Motor neuron (in vitro differentiated cells): Measurements from ENCODE around the gene NOS1AP. TPM values are rescaled to one million over a fixed set of nuclear protein-coding genes. Genes with fewer than 3 reads are reported as not detected.
A peak's percentile ranks its signal among the peaks of the same experiment; 100 is the strongest.

Experiments used
- ATAC-seq, 8 experiments: fragments of 200-7000 bp; cut with Tn5 transposase; replicated peaks in 6 of 8; 2 replicates each; pipeline ENCODE4 v1.8.0; 2021; ENCODE audit warnings: mild to moderate bottlenecking in 8 of 8, moderate library complexity in 8 of 8
- H3K27ac ChIP-seq, 2 donors: fragments of 250-450 bp; sonication (Bioruptor Pico); 2 replicates each; pipeline ENCODE4 v1.9.0; 2021; ENCODE audit warnings: antibody characterized with exemption in 2 of 2, mild to moderate bottlenecking in 2 of 2, moderate library complexity in 1 of 2
- H3K4me1 ChIP-seq, 2 donors: fragments of 250-450 bp; sonication (Bioruptor Pico); replicated peaks in 1 of 2; 2 replicates each; pipeline ENCODE4 v1.6.1; 2021; ENCODE audit warnings: antibody characterized with exemption in 2 of 2, mild to moderate bottlenecking in 2 of 2, moderate library complexity in 1 of 2
- H3K4me3 ChIP-seq, 5 donors: fragments of 250-450 bp; sonication (Bioruptor Pico); 2 replicates each; pipeline ENCODE4 v1.9.0; 2021; ENCODE audit warnings: antibody characterized with exemption in 5 of 5, mild to moderate bottlenecking in 5 of 5, moderate library complexity in 4 of 5
- WGBS, 10 experiments: fragments of 450-650 bp; shearing (Covaris generic); methylation state at CpG; one replicate each; pipeline ENCODE4 v1.0.0; 2022; 5-methylcytosine and 5-hydroxymethylcytosine counted together
- in situ Hi-C, 9 experiments: fragments of 400-800 bp; cut with MboI; loops; one replicate each; pipeline ENCODE4 v1.15.0; 2021; ENCODE audit warnings: low sequenced_read_pairs in 9 of 9, low pct_unique_long_range_greater_than_20kb in 2 of 9; ENCODE audit not compliant: unreplicated experiment in 9 of 9
- total RNA-seq, 8 experiments: library from RNA; unstranded; fragments of 300-600 nt; gene quantifications; 2 replicates each; pipeline versions ENCODE4 v1.2.3 to v1.2.4, GENCODE V29; 2022

The NOS1AP gene
- total RNA-seq, 8 experiments from 2014 or later: 0.61 to 10.4 (median 6.5) TPM

GRCh38 chr1:162391790-162392563 is 322.5 kb downstream of the NOS1AP start:
- 39 to 80% (median 48%) methylated on average over 1 to 4 of the region's 4 CpGs; no CpG with 5 or more reads in 2 of the 10 experiments for WGBS, 10 experiments
- Histone ChIP-seq H3K27ac (no peak overlapping the region), H3K4me1 (peaks cover 29 to 36% of the 10 kb centered on the region in 2 donors), H3K4me3 (no peak overlapping the region)
- in situ Hi-C loops: loop anchor here in 1 of 9 experiments (10.0 to 25.0 kb wide), 2 partner anchors 337 to 605 kb away; no protein-coding TSS in a partner anchor
- peak; percentile 37 to 61 (median 42) for ATAC-seq

- in situ Hi-C loops: loop anchor here in 1 of 9 experiments (10.0 to 25.0 kb wide), 2 partner anchors 342 to 609 kb away; no protein-coding TSS in a partner anchor
- no peak for ATAC-seq
Measured at GRCh38 chr1:162396201-162396906, 326.9 kb downstream of the NOS1AP start.

GRCh38 chr1:162397039-162397448 is 327.6 kb downstream of the NOS1AP start:
- peak in 2 of 8 experiments; percentile 36 to 37 for ATAC-seq
- H3K4me3 ChIP-seq: no peak overlapping the region
- in situ Hi-C loops: loop anchor here in 1 of 9 experiments (10.0 to 25.0 kb wide), 2 partner anchors 342 to 610 kb away; no protein-coding TSS in a partner anchor
- WGBS, 10 experiments: 33 to 100% (median 100%) methylated on average over 1 to 3 of the region's 3 CpGs; no CpG with 5 or more reads in 4 of the 10 experiments
- peaks cover 7 to 9% of the 10 kb centered on the region in 2 donors for H3K4me1 ChIP-seq
- no peak overlapping the region for H3K27ac ChIP-seq

More at GRCh38 chr1:162396201-162396906, 326.9 kb downstream of the NOS1AP start:
- no peak overlapping the region for H3K27ac ChIP-seq
- H3K4me3 ChIP-seq: no peak overlapping the region
- 0 to 100% (median 67%) methylated on average over 1 to 3 of the region's 3 CpGs; no CpG with 5 or more reads in 1 of the 10 experiments for WGBS, 10 experiments
- peaks cover 10 to 13% of the 10 kb centered on the region in 2 donors for H3K4me1 ChIP-seq

- in situ Hi-C loops: loop anchor here in 1 of 9 experiments (10.0 to 25.0 kb wide), 2 partner anchors 343 to 611 kb away; no protein-coding TSS in a partner anchor
- H3K4me3 ChIP-seq: no peak overlapping the region
- peaks cover 7 to 9% of the 10 kb centered on the region in 2 donors for H3K4me1 ChIP-seq
- 20 to 86% (median 68%) methylated on average over 1 to 3 of the region's 3 CpGs; no CpG with 5 or more reads in 2 of the 10 experiments for WGBS, 10 experiments
- ATAC-seq: peak in 1 of 8 experiments; percentile 9
- H3K27ac ChIP-seq: no peak overlapping the region
Measured at GRCh38 chr1:162397943-162398560, 328.6 kb downstream of the NOS1AP start.

GRCh38 chr1:162398999-162399580 is 329.6 kb downstream of the NOS1AP start:
- no peak for ATAC-seq
- in situ Hi-C loops: loop anchor here in 1 of 9 experiments (10.0 to 25.0 kb wide), 2 partner anchors 344 to 612 kb away; no protein-coding TSS in a partner anchor
- Histone ChIP-seq H3K27ac (no peak overlapping the region), H3K4me3 (no peak overlapping the region), H3K4me1 (peaks cover 7 to 9% of the 10 kb centered on the region in 2 donors)
- WGBS, 10 experiments: 0 to 89% (median 80%) methylated on average over 1 to 8 of the region's 8 CpGs; no CpG with 5 or more reads in 3 of the 10 experiments

GRCh38 chr1:162400790-162401355 is 331.4 kb downstream of the NOS1AP start:
- Histone ChIP-seq H3K4me3 (no peak overlapping the region), H3K27ac (no peak overlapping the region), H3K4me1 (peaks cover 7 to 9% of the 10 kb centered on the region in 2 donors)
- in situ Hi-C loops: no loop called here
- WGBS, 10 experiments: 0 to 83% (median 74%) methylated on average over 1 to 10 of the region's 10 CpGs; no CpG with 5 or more reads in 1 of the 10 experiments
- no peak for ATAC-seq

GRCh38 chr1:162404550-162405160 is 335.2 kb downstream of the NOS1AP start:
- Histone ChIP-seq H3K4me1 (no peaks in the 10 kb centered on the region), H3K4me3 (no peak overlapping the region), H3K27ac (no peak overlapping the region)
- WGBS, 10 experiments: 0 to 96% (median 53%) methylated on average over 1 to 5 of the region's 5 CpGs
- ATAC-seq: peak in 4 of 8 experiments; percentile 38 to 99 (median 84)
- in situ Hi-C loops: no loop called here

- Histone ChIP-seq H3K4me3 (no peak overlapping the region), H3K27ac (no peak overlapping the region), H3K4me1 (no peaks in the 10 kb centered on the region)
- in situ Hi-C loops: no loop called here
- ATAC-seq: no peak
- WGBS, 10 experiments: 17 to 93% (median 71%) methylated on average over 1 to 5 of the region's 5 CpGs
Measured at GRCh38 chr1:162405800-162406199, 336.3 kb downstream of the NOS1AP start.

GRCh38 chr1:162406811-162407210 is 337.3 kb downstream of the NOS1AP start:
- Histone ChIP-seq H3K27ac (no peak overlapping the region), H3K4me1 (no peaks in the 10 kb centered on the region), H3K4me3 (no peak overlapping the region)
- in situ Hi-C loops: no loop called here
- 50 to 100% (median 92%) methylated on average over 1 to 2 of the region's 2 CpGs for WGBS, 10 experiments
- ATAC-seq: no peak

- WGBS, 10 experiments: 80 to 100% (median 100%) methylated on average over 1 of the region's 1 CpG; no CpG with 5 or more reads in 1 of the 10 experiments
- Histone ChIP-seq H3K4me1 (no peaks in the 10 kb centered on the region), H3K27ac (no peak overlapping the region), H3K4me3 (no peak overlapping the region)
- no peak for ATAC-seq
- in situ Hi-C loops: no loop called here
Measured at GRCh38 chr1:162407539-162407938, 338.0 kb downstream of the NOS1AP start.

GRCh38 chr1:162412002-162412401 is 342.5 kb downstream of the NOS1AP start, which contains the start of gene SH2D1B:
TSS of gene SH2D1B (minus strand) at chr1:162412136. CDS start at chr1:162412016, 120 bp downstream.
- ATAC-seq: peak in 2 of 8 experiments; percentile 53 to 71
- WGBS, 10 experiments: 53 to 93% (median 84%) methylated on average over 1 to 3 of the region's 3 CpGs; no CpG with 5 or more reads in 6 of the 10 experiments
- in situ Hi-C loops: no loop called here

More at GRCh38 chr1:162412002-162412401, 342.5 kb downstream of the NOS1AP start, which contains the start of gene SH2D1B:
- Histone ChIP-seq H3K4me1 (no peaks in the 10 kb centered on the region), H3K27ac (no peak within 1 kb of the TSS), H3K4me3 (no peak within 1 kb of the TSS)
